Neuron (in vitro differentiated cells): ENCODE data around the gene SMYD3.

Experiments
- H2AFZ ChIP-seq: one replicate; pipeline ENCODE4 v1.6.1; 2013; ENCODE audit warnings: low read depth, mild to moderate bottlenecking, inconsistent platforms, low read length, moderate library complexity
- H3K27me3 ChIP-seq: one replicate; pipeline ENCODE4 v1.6.1; 2013; ENCODE audit warnings: low read length; ENCODE audit not compliant: insufficient read depth
- H3K36me3 ChIP-seq: one replicate; pipeline ENCODE4 v1.6.1; 2013; ENCODE audit warnings: low read length; ENCODE audit not compliant: insufficient read depth
- H3K4me1 ChIP-seq: one replicate; pipeline ENCODE4 v1.6.1; 2013; ENCODE audit warnings: low read length; ENCODE audit not compliant: insufficient read depth
- H3K4me3 ChIP-seq: 2 replicates; pipeline ENCODE4 v1.5.1; 2013; ENCODE audit warnings: mild to moderate bottlenecking, low read length, moderate library complexity
- H3K9me3 ChIP-seq: one replicate; pipeline ENCODE4 v1.6.1; 2013; ENCODE audit warnings: low read length

Gene SMYD3

DNA sequence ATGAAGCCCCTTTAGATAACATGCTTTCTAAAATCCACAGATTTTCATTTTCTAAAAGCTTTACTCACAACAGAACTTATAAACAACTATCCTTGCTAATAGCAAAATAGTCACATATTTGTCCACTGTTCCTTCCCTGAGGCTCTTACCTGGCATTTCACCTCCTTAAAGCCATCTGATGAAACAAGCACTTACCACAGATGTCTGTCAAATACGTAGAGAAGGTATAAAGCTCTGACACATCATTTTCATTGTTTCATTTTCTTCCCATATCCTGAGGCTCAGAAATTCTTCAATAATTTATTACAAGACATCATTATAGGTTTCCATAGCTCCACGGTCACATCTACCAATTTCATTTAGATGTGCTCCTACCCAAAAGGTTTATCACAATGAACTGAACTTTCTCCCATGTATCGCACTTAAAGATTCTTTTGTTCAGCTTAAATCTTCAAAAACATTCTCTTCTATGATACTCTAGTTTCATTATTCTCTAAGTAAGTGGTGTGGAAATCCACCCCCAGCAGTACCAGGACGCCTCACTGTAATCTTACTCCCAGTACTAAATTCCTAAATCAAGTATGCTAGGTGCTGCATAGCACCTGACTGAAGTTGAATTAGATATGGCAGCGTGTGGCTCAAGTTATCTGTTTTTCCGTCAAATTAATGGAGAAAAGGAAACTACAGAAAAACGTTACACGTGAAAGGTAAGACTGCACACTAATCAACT is 569.6 kb downstream of the SMYD3 start:
- H3K4me3 ChIP-seq = no peak overlapping the region
- H3K4me1 ChIP-seq = no peaks in the 10 kb centered on the region
- H3K9me3 ChIP-seq = no peaks in the 10 kb centered on the region
- H3K36me3 ChIP-seq = no peaks in the 10 kb centered on the region
- no peaks in the 10 kb centered on the region for H3K27me3 ChIP-seq
- no peak overlapping the region for H2AFZ ChIP-seq

DNA sequence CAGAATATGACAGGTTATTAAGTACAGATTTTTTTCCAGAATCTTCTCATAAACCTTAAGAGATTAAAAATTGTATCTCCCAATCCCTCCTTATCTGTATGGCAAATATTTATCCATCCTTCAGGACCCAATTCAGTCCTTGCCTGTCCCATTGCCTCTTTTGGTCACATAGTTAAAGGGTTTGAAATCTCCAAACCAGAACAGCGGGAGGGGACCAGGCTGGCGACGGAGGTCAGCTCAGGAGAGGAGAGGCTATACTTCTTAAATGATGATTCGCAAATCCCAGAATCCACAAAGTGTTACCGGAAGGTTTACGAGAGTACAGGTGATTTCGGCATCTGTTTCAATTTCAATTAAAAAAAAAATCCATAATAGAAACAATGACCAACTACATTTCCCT is 572.7 kb downstream of the SMYD3 start:
- H3K36me3 ChIP-seq = no peaks in the 10 kb centered on the region
- no peaks in the 10 kb centered on the region for H3K9me3 ChIP-seq
- no peak overlapping the region for H3K4me3 ChIP-seq
- no peaks in the 10 kb centered on the region for H3K27me3 ChIP-seq
- no peaks in the 10 kb centered on the region for H3K4me1 ChIP-seq
- H2AFZ ChIP-seq = no peak overlapping the region

DNA sequence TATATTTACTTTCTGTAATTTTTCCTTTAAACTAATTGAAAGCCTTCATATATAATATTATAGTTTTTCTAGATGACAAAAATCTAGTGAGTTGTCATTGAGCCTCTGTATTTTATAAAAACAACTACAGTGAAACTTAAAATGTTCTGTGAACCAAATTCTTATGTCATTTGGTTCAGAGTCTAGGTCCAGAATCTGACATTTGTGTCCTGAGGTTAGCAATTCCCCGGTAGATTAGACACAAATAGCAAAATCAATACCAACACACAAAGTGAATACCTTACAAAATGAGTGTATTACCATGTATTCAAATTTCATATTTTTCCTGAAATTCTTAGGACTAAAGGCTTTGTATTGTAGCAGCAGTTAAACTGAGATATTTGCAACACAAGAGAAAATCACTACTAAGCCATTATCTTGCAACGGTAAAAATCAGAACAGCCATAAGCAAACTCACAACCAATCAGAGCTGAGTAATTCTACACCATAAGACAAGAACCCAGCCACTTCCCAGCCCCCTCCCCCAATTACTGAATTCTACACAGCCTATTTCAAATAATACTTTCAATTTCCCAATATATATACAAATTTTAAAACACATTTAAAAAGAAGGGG is 573.5 kb downstream of the SMYD3 start:
- Histone ChIP-seq H3K4me3 (no peak overlapping the region), H3K27me3 (no peaks in the 10 kb centered on the region), H3K36me3 (no peaks in the 10 kb centered on the region), H2AFZ (no peak overlapping the region), H3K9me3 (no peaks in the 10 kb centered on the region), H3K4me1 (no peaks in the 10 kb centered on the region)

DNA sequence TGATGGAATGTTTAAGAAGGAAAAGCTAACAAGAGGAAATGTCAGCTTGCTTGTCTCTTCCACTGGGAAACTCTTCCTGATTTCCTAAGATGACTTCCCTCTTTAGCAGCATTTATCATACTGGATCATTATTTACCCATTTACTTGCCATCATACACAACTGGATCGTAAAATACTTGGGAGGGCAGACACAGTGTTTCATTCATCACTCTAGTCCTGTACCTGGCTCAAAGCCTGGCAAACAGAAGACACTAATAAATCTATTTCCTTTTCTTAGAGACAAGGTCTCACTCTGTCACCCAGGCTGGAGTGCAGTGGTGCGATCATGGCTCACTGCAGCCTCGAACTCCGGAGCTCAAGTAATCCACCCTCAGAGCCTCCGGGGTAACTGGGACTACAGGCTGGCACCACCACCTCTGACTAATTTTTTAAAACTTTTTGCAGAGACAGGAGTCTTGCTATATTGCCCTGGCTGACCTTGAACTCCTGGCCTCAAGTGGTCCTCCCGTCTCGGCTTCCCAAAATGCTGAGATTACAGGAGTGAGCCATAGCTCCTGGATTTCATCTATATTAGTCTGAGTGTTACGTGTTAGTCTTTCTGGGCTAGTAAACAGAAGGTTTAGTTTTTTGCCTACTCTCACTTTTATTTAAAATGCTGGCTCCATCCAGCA is 574.6 kb downstream of the SMYD3 start:
- Histone ChIP-seq H3K36me3 (no peaks in the 10 kb centered on the region), H3K4me3 (no peak overlapping the region), H3K4me1 (no peaks in the 10 kb centered on the region), H3K27me3 (no peaks in the 10 kb centered on the region), H3K9me3 (no peaks in the 10 kb centered on the region), H2AFZ (no peak overlapping the region)

DNA sequence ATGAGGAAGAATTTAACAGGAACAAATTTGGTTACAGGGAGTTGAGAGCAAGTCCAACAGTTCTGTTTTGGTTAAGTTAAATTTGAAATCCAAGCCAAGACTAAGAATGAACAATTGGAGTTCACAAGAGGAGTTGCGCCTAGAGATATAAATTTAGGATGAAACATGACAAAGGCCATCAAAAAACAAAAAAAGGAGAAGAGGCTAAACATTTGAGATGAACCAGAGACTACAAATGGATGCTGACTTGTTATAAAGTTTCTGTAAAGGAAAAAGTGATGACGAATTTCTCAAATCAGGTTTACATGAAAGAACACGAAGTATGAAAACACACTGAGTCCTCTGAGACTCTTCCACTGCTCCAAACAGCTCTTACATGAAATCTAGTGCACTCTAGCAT is 575.6 kb downstream of the SMYD3 start:
- H3K4me1 ChIP-seq = no peaks in the 10 kb centered on the region
- no peak overlapping the region for H3K4me3 ChIP-seq
- H3K36me3 ChIP-seq = no peaks in the 10 kb centered on the region
- H3K9me3 ChIP-seq = no peaks in the 10 kb centered on the region
- no peak overlapping the region for H2AFZ ChIP-seq
- no peaks in the 10 kb centered on the region for H3K27me3 ChIP-seq

DNA sequence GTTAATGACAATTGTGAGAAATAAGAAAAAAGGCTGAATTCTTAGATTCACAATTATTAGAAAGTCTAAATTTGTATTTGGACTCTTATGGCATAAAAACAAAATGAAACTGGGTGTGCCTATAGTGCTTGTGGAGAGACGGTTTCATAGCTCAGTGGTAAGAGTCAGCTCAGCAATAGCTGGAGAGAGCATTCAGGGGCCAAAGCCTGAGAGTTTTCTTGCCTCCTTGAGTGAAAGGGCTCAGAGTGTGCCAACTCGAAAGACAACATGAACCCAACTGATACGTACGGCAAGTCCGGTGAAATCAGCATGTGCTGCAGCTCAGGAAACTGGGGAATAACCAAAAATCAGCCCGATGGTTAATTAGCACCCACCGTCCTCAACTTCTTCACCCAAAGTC is 577.9 kb downstream of the SMYD3 start:
- no peaks in the 10 kb centered on the region for H3K4me1 ChIP-seq
- H3K36me3 ChIP-seq = no peaks in the 10 kb centered on the region
- no peaks in the 10 kb centered on the region for H3K27me3 ChIP-seq

DNA sequence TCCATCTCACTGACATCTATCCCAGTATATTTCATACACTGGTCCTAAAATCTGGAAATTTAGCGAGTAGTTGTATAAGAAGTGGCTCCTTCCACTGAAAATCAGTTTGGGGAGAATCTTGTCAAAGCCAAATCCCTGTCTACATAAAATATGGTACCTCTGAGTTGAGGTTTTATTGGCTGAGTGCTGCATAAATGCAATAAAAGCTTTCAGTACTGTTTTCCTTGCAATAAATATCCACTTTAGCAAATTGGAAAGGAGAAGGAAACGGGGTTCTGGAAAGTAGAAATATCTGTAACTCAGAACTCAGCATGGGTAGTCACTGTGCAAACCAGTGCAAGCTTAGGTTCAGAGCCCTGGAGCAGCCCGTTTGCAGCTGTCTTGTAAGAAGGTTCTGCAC is 580.2 kb downstream of the SMYD3 start:
- Histone ChIP-seq H3K27me3 (no peaks in the 10 kb centered on the region), H3K4me1 (no peaks in the 10 kb centered on the region), H3K36me3 (no peaks in the 10 kb centered on the region), H2AFZ (no peak overlapping the region), H3K9me3 (no peaks in the 10 kb centered on the region), H3K4me3 (no peak overlapping the region)

More for the DNA sequence above, 577.9 kb downstream of the SMYD3 start:
- H3K9me3 ChIP-seq = no peaks in the 10 kb centered on the region
- H2AFZ ChIP-seq = no peak overlapping the region
- H3K4me3 ChIP-seq = no peak overlapping the region

DNA sequence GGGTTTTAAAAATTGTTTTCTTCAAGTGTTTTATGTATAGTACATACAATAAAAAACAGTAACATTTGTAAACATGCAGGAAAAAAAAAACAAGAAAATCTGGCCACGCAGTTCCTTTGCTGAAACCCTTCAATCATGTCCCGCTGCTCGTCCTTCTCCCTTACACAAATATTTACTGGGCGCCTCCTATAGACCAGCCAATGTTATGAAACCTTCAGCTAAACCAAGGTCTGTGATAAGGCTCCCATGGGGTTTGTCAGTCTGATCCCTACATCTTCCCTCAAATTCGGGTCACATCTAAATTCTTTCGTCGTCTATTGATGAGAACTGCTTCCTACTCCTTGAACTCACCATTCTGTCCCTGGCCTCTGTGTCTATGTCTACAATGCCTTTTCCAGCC is 583.9 kb downstream of the SMYD3 start:
- H3K4me1 ChIP-seq = no peaks in the 10 kb centered on the region
- H3K4me3 ChIP-seq = no peak overlapping the region
- no peaks in the 10 kb centered on the region for H3K36me3 ChIP-seq
- no peaks in the 10 kb centered on the region for H3K9me3 ChIP-seq
- H2AFZ ChIP-seq = no peak overlapping the region
- no peaks in the 10 kb centered on the region for H3K27me3 ChIP-seq

DNA sequence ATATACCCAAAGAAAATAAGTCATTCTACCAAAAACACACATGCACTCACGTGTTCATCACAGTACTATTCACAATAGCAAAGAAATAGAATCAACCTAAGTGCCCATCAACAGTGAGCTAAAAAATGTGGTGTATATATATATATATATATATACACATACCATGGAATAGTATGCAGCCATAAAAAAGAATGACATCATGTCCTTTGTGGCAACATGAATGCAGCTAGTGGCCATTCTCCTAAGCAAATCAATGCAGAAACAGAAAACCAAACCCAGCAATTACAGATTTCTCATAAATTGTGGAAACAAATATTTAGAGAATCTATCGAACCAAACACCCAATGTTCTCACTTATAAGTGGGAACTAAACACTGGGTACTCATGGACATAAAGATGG is 585.7 kb downstream of the SMYD3 start:
- no peak overlapping the region for H2AFZ ChIP-seq
- H3K4me3 ChIP-seq = no peak overlapping the region
- no peaks in the 10 kb centered on the region for H3K27me3 ChIP-seq
- peaks cover 2% of the 10 kb centered on the region for H3K9me3 ChIP-seq
- H3K36me3 ChIP-seq = no peaks in the 10 kb centered on the region
- no peaks in the 10 kb centered on the region for H3K4me1 ChIP-seq

DNA sequence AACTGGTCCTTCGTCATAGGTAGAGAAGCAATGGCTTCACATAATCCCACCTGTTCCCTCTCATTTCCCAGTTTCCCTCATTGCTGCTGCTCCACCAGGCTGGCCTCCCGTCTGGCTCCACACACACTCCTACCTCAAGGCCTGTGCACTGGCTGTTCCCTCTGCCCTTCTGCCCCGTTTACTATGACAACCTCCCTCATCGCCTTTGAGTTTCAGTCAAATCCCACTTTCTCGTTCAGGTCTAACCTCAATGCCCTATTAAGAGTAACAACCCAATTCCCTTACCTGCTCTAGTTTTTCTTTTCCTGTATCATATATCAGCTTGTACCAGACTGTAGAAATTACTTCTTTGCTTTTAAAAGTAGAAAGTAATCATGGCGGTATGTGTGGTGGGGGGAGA is 589.7 kb downstream of the SMYD3 start:
- H3K9me3 ChIP-seq = peaks cover 2% of the 10 kb centered on the region

DNA sequence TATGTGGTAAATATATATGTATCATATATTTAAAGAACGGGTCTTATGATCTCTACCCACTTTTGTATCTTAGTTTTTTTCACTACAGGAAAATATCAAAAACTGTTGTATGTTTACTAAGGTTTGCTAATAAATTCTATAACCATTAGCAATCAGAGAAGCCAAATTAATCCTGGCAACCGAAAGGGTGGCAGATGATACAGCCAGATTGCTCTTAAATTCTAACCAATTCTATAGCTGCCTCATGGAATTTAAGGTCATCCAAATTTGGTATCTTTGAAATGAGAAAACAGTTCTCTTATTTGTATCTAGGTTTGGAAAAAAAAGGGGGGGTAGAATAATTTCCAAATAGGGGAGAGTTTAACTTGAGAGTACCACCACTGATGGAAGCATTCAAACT is 591.2 kb downstream of the SMYD3 start:
- Histone ChIP-seq H3K27me3 (no peaks in the 10 kb centered on the region), H3K9me3 (peaks cover 2% of the 10 kb centered on the region), H3K36me3 (no peaks in the 10 kb centered on the region), H3K4me3 (no peak overlapping the region), H3K4me1 (no peaks in the 10 kb centered on the region), H2AFZ (no peak overlapping the region)

More for the DNA sequence above, 589.7 kb downstream of the SMYD3 start:
- Histone ChIP-seq H2AFZ (no peak overlapping the region), H3K4me1 (no peaks in the 10 kb centered on the region), H3K36me3 (no peaks in the 10 kb centered on the region), H3K4me3 (no peak overlapping the region), H3K27me3 (no peaks in the 10 kb centered on the region)

DNA sequence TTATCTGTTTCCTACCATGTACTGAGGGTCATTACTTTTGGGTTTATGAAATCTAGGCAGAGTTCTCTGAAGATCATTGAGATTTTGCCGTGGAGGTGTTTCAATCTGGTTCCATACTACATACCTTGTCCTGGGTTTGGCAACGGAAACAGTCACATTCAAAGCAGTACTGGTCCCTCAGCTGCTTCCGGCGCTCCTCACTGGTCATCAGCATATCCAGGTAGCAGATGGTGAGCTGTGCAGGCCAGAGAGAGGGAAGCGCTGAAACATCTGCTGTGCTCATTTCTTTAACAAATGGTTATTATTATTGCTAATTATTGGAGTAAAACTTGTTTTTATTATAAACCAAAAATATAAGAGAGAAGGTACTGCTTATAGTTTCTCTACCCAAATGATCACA is 591.7 kb downstream of the SMYD3 start:
- Histone ChIP-seq H3K36me3 (no peaks in the 10 kb centered on the region), H2AFZ (no peak overlapping the region), H3K9me3 (peaks cover 2% of the 10 kb centered on the region), H3K4me1 (no peaks in the 10 kb centered on the region), H3K27me3 (no peaks in the 10 kb centered on the region), H3K4me3 (no peak overlapping the region)

DNA sequence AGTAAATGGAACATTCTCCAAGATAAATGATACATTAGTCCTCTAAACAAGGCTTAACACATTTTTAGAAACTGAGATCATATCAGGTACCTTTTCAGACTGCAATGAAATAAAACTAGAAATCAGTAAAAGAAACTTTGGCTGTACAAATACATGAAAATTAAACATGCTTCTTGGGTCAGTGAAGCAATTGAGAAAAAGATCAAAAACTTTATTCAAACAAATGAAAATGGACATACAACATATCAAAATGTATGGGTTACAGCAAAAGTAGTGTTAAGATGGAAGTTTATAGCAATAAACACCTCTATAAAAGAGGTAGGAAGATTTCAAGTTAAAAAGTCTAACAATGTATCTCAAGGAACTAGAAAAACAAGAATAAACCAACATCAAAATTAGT is 598.5 kb downstream of the SMYD3 start:
- no peak overlapping the region for H2AFZ ChIP-seq
- H3K4me3 ChIP-seq = no peak overlapping the region
- no peaks in the 10 kb centered on the region for H3K36me3 ChIP-seq
- no peaks in the 10 kb centered on the region for H3K4me1 ChIP-seq
- H3K9me3 ChIP-seq = peaks cover 2% of the 10 kb centered on the region
- no peaks in the 10 kb centered on the region for H3K27me3 ChIP-seq
